GM19240 (cell line): Measurements from ENCODE around the gene FZR1.

Experiments used
- DNase-seq: peaks from one replicate; pipeline ENCODE4 v3.0.0; 2011; ENCODE audit warnings: low spot score; ENCODE audit not compliant: insufficient read length

Gene FZR1

DNA sequence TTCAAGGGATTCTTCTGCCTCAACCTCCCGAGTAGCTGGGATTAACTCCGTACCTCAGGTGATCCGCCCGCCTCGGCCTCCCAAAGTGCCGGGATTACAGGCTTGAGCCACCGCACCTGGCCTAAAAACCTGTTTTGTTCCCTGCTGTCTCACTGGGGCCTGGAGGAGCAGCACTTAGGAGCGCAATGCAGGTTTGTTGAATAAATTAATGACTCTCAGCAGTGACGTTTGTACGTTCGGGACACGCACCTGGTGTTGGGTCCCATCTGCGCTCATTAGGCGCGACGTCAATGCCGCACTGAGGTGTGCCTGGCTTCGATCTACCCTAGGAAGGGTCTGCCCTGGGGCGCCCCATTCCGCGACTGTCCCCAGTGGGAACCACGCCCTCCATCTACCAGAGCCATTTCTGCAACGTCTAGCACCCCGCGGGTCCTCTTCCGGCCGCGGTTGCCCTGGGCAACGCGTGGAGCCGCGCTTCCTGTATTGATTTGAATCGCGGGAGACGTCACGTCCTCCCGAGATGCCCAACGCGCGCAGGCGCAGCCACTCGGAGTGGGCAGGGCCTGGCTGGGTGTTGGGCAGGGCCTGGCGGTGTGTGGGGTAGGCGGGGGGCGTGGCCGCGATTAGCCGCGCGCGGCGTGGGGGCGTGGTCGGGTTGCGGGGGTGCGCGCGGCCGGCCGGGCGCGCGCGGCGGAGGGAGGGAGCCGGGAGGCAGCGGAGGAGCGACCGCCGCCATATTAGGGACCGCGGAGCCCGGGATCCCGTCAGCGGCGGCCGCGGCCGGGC is at the start of gene FZR1:
Gene FZR1 (plus strand): TSS at position 714 of the 786 bp plus-strand sequence. CDS start 16,679 bp downstream, outside the sequence.
- peak; percentile 96 for DNase-seq

DNA sequence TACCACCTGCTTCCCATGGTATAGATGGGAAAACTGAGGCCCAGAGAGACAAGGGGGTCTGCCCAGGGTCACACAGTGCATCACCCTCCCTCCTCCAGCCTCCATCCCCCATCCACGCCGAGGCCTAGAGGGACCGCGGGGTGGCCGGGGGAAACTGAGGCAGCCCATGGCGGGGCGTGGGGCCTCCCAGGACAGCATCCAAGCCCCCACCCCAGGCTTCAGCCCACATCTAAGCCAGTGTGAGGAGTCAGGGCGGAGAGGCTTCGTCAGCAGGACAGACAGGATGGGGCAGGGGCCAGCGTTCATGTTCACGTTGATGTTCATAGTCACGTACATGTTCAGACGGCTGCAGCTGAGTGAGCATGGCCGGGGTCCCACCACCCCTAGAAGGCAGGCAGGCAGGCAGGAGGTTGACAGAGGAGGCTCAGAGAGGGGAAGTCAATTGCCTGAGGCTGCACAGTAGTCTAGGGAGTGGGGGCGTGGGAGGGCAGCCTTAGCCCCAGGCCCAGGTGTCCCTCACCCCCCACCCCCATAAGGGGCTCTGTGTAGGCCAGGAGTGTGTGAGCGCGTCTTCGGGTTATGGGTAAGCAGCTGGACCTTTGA is 49.1 kb upstream of the FZR1 start:
- DNase-seq = no peak

DNA sequence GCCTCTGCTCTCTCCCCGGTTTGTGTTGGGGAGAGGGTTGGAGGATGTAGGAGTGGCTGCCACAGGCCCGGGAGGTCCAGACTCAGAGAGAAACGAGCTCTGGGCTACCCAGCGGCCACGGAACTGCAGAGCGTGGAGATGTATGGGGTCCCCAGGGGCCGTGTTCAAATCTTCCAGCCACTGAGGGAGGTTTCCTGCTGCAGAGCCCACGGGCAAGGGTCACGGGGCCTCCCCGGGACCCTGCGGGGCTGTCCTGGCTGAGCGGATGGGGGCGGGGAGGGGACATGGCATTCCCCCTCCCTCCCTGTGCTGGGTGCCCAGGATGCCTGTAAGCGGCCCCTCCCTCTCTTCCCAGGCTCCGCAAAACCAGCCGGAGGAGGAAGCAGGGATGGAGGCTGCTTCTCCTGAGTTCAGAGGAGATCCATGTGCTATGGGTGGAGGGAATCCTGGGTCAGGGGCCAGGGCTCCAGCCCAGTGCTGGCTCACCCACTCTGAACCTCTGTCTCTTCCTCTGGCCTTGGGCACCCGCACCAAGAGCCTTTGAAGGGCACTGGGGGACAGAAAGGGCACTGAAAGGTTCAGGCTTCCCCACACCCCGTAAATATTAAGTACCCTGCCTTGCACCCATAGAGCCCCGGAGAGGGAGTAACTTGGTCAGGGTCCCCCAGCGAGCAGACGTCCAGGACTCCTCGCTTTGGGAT is 48.4 kb upstream of the FZR1 start:
- DNase-seq = no peak

- DNase-seq = no peak
Measured at GRCh38 chr19:3458229-3459088, 47.7 kb upstream of the FZR1 start.

DNA sequence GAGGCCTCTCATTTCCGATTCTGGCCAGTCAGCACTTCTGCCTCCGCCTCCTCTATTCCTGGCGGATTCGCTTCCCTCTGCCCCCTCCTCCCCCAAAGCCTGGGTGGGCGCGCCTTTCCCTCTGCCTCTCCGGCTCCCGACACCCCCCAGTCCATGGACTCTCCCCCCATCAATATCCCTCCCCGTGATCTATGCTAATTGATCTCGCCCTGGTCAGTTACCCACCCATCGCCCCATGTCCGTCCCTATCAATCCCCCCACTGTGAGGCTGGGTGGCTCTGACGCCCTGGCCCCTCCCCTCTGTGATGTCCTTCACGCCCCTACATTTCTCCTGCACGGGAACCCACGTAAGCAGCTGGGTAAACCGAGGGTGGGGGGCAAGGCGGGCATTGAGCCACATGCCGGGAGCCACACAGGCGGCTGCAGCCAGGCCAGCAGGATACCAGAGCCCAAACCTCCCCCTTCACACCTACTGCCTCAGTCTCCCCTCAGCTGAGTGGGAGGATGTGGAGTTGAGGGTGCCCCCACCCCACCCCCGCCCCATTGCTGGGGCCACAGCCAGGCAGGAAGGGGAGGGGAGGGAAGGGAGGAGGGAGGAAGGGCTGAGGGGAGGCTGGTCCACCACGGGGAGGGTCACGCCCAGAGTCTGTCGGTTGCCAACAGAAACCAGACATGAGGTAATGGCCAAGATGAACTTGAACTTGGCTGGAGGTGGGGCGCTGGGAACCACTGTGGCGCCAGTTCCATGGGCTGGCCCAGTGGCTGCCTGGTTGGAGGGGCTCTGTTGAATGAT is 46.8 kb upstream of the FZR1 start:
- DNase-seq = no peak

GRCh38 chr19:3459965-3460582 is 46.0 kb upstream of the FZR1 start:
- DNase-seq = no peak

- no peak for DNase-seq
Measured at GRCh38 chr19:3462991-3463713, 43.0 kb upstream of the FZR1 start.

- DNase-seq = no peak
Measured at GRCh38 chr19:3463714-3464586, 42.2 kb upstream of the FZR1 start.

- no peak for DNase-seq
Measured at GRCh38 chr19:3464587-3465235, 41.4 kb upstream of the FZR1 start.

- no peak for DNase-seq
Measured at GRCh38 chr19:3465552-3465951, 40.6 kb upstream of the FZR1 start.

DNA sequence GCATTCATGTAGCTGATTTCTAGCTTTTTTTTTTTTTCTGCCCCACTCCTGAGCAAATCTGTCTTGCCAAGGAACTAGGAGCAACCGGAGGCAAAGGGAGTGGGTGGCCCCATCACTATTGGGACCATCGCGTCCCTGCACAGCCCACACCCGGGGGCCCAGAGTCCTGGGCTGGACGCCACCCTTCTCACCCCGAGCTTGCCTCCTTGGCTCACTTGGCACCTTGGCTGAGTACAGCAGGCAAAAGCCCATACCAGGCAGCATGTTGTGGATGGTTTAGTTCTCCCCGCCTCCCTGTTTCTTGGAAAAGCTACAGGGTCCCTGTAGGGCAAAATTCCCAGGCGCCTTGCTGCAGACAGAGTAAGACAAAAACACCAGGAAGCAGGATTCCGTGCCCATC is 39.5 kb upstream of the FZR1 start:
- DNase-seq = no peak

DNA sequence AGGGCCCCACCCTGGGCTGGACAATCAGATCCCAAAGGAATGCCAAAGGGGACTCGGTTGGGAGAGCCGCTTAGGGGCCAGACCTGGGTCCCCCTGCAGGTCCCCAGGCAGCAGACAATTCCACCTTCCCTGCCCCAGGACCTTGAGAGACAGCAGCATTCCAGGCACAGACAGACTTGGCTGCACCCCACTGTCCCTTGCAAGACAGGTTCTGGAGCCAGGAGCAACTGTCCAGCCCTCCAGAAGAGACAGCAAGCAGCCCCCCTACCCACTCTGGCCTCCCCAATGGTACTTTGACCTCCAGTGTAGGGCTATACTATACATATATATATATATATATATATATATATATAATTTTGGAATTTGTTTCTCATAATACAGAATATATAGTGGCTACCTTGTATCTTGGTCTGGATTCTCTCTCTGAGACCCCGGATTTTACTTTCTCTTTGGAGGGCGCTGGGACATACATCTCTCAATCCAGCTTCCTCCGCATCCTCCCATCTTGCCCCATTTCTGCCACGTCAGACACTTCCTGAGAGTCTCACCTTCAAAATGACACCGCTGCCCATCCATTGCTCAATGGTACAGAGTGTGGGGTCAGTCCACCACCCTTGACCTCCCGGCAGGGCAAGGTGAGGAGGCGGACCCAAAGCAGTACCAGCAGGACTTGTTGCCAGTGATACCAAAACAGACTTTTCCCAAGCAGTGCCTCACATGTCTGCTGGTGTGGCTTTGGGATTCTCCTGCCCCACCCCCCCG is 38.5 kb upstream of the FZR1 start:
- no peak for DNase-seq

GRCh38 chr19:3468211-3468610 is 37.9 kb upstream of the FZR1 start:
- no peak for DNase-seq

GRCh38 chr19:3469638-3470499 is 36.2 kb upstream of the FZR1 start:
- DNase-seq = no peak

DNA sequence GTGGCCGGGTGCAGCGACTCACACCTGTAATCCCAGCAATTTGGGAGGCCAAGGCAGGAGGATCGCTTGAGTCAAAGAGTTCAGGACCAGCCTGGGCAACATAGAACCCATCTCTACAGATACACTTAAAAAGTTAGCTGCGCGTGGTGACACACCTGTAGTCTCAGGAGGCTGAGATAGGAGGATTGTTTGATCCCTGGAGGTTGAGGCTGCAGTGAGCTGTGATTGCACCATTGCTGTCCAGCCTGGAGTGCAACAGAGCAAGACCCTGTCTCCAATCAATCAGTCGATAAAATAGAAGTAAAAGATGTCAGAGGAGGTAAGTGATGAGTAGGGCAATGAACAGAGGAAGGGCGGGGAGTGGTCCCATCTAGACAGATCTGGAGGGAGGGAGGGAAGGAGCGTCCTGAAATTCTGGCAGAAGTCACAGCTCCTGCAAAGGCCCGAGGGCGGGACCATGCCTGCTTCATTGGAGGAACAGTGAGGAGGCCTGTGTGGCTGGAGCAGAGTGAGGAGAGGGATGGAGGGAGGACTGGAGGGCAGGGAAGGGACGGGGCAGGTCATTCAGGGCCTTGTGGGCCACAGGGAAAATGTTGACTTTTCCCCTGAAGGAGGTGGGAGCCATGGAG is 35.5 kb upstream of the FZR1 start:
- no peak for DNase-seq
